H1 (cell line): Measurements from ENCODE around the gene CNTN5. TPM values are rescaled to one million over a fixed set of nuclear protein-coding genes. Genes with fewer than 3 reads are reported as not detected.

ENCODE experiments used
- NANOG ChIP-seq: IDR thresholded peaks from 2 replicates; pipeline ENCODE4 v1.6.1; 2011; ENCODE audit warnings: low read length, low read depth, mild to moderate bottlenecking, inconsistent platforms; ENCODE audit not compliant: insufficient read depth, poor library complexity, severe bottlenecking
- SIRT6 ChIP-seq: IDR thresholded peaks from one replicate; pipeline ENCODE4 v1.7.1; 2012; ENCODE audit warnings: low read length, inconsistent platforms
- SP4 ChIP-seq: IDR thresholded peaks from 2 replicates; pipeline ENCODE4 v1.6.1; 2012; ENCODE audit warnings: low read length, inconsistent platforms
- polyA plus RNA-seq, 7 experiments: library from polyadenylated mRNA; depleted of rRNA in 3 of 7; stranded (reverse) in 5 of 7; unstranded in 2 of 7; fragments of >200 nt in 5 of 7; fragments of 200-250 nt in 2 of 7; gene quantifications; 1 replicate in 5 of 7; 2 replicates in 1 of 7; 4 replicates in 1 of 7; pipeline versions ENCODE4 v1.2.1 to v1.2.3, GENCODE V29; 2011 to 2013; ENCODE audit warnings: missing spikeins in 2 of 7, mixed read lengths in 2 of 7
- total RNA-seq: library from RNA; stranded (reverse); fragmentation: NEBNext Ultra II Directional; extraction: Animal tissue kit (Norgen Biotek cat#: 25700); gene quantifications from 2 replicates; pipeline ENCODE4 v1.2.1, GENCODE V29; 2021
- TF ChIP-seq, protein P1 (sequence below): fragments of 300-600 bp; sonication (generic); IDR thresholded peaks from 2 replicates; pipeline ENCODE4 v1.7.1; 2012; ENCODE audit warnings: low read length, moderate library complexity, mild to moderate bottlenecking, inconsistent platforms; ENCODE audit not compliant: insufficient replicate concordance

CNTN5 gene
- total and polyA plus RNA-seq, 2 of the 8 experiments (the other 6 are each of a cell fraction or from before 2014, with no cell fraction given) = not detected

DNA sequence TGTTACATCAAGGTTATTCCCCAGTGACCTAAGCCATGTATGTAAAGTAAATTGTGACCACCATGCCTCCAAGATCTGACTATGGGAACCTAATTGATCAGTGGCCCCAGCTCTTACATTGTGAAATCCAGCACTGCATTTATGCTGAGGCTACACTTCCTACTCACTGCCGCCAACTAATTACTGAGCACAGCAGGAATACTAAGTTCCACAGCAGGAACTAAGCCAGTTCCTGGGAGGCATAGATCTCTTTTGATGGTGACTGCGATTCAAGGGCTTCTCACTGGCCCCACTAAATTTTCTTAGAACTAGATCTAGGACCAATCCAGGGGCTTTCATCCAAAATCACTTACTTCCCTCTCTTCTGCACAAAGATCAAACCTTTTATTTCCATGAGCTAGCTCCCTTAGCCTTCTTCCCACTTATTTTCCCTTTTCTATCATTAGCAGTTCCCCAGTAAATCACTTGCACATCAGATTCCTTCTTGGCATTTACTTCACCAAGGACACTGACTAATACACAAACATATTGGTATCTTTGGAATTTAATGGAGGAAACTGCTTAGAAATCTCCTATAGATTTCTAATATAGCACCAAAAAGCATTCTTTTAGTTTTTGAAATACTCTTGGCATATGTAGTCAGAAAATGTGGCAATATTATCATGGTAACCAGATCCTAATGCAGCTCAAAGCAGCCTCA lies 46.0 kb downstream of the CNTN5 start (continued):
- TF ChIP-seq, protein P1, sequence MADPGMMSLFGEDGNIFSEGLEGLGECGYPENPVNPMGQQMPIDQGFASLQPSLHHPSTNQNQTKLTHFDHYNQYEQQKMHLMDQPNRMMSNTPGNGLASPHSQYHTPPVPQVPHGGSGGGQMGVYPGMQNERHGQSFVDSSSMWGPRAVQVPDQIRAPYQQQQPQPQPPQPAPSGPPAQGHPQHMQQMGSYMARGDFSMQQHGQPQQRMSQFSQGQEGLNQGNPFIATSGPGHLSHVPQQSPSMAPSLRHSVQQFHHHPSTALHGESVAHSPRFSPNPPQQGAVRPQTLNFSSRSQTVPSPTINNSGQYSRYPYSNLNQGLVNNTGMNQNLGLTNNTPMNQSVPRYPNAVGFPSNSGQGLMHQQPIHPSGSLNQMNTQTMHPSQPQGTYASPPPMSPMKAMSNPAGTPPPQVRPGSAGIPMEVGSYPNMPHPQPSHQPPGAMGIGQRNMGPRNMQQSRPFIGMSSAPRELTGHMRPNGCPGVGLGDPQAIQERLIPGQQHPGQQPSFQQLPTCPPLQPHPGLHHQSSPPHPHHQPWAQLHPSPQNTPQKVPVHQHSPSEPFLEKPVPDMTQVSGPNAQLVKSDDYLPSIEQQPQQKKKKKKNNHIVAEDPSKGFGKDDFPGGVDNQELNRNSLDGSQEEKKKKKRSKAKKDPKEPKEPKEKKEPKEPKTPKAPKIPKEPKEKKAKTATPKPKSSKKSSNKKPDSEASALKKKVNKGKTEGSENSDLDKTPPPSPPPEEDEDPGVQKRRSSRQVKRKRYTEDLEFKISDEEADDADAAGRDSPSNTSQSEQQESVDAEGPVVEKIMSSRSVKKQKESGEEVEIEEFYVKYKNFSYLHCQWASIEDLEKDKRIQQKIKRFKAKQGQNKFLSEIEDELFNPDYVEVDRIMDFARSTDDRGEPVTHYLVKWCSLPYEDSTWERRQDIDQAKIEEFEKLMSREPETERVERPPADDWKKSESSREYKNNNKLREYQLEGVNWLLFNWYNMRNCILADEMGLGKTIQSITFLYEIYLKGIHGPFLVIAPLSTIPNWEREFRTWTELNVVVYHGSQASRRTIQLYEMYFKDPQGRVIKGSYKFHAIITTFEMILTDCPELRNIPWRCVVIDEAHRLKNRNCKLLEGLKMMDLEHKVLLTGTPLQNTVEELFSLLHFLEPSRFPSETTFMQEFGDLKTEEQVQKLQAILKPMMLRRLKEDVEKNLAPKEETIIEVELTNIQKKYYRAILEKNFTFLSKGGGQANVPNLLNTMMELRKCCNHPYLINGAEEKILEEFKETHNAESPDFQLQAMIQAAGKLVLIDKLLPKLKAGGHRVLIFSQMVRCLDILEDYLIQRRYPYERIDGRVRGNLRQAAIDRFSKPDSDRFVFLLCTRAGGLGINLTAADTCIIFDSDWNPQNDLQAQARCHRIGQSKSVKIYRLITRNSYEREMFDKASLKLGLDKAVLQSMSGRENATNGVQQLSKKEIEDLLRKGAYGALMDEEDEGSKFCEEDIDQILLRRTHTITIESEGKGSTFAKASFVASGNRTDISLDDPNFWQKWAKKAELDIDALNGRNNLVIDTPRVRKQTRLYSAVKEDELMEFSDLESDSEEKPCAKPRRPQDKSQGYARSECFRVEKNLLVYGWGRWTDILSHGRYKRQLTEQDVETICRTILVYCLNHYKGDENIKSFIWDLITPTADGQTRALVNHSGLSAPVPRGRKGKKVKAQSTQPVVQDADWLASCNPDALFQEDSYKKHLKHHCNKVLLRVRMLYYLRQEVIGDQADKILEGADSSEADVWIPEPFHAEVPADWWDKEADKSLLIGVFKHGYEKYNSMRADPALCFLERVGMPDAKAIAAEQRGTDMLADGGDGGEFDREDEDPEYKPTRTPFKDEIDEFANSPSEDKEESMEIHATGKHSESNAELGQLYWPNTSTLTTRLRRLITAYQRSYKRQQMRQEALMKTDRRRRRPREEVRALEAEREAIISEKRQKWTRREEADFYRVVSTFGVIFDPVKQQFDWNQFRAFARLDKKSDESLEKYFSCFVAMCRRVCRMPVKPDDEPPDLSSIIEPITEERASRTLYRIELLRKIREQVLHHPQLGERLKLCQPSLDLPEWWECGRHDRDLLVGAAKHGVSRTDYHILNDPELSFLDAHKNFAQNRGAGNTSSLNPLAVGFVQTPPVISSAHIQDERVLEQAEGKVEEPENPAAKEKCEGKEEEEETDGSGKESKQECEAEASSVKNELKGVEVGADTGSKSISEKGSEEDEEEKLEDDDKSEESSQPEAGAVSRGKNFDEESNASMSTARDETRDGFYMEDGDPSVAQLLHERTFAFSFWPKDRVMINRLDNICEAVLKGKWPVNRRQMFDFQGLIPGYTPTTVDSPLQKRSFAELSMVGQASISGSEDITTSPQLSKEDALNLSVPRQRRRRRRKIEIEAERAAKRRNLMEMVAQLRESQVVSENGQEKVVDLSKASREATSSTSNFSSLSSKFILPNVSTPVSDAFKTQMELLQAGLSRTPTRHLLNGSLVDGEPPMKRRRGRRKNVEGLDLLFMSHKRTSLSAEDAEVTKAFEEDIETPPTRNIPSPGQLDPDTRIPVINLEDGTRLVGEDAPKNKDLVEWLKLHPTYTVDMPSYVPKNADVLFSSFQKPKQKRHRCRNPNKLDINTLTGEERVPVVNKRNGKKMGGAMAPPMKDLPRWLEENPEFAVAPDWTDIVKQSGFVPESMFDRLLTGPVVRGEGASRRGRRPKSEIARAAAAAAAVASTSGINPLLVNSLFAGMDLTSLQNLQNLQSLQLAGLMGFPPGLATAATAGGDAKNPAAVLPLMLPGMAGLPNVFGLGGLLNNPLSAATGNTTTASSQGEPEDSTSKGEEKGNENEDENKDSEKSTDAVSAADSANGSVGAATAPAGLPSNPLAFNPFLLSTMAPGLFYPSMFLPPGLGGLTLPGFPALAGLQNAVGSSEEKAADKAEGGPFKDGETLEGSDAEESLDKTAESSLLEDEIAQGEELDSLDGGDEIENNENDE = no peak
- TF ChIP-seq NANOG (peak; percentile 74), SP4 (no peak), SIRT6 (no peak)
